Esophagus muscularis mucosa (tissue), 4 donors: ENCODE data around the gene TFAP2A. TPM values are rescaled to one million over a fixed set of nuclear protein-coding genes. Genes with fewer than 3 reads are reported as not detected.

ENCODE experiments used
- DNase-seq: peaks from one replicate; pipeline ENCODE4 v3.0.0-alpha.2; 2017; ENCODE audit errors: extremely low spot score
- H3K27ac ChIP-seq, 4 donors: fragments of 200-600 bp; sonication (generic); replicated peaks in 1 of 4; 1 replicate in 3 of 4; 2 replicates in 1 of 4; pipeline ENCODE4 v1.5.1; 2016 to 2019; ENCODE audit warnings: mild to moderate bottlenecking in 1 of 4
- H3K27me3 ChIP-seq, 4 donors: fragments of 200-600 bp; sonication (generic); one replicate each; pipeline versions ENCODE4 v1.5.1 to v1.6.0; 2016 to 2019
- H3K36me3 ChIP-seq, 4 donors: fragments of 200-600 bp; sonication (generic); one replicate each; pipeline ENCODE4 v1.5.1; 2016 to 2019
- H3K4me1 ChIP-seq, 4 donors: fragments of 200-600 bp; sonication (generic); one replicate each; pipeline ENCODE4 v1.5.1; 2016 to 2019
- H3K4me3 ChIP-seq, 4 donors: fragments of 200-600 bp; sonication (generic); 1 replicate in 2 of 4; 2 replicates in 2 of 4; pipeline ENCODE4 v1.5.1; 2016 to 2019; ENCODE audit warnings: mild to moderate bottlenecking in 4 of 4, moderate library complexity in 1 of 4
- H3K9me3 ChIP-seq, 4 donors: fragments of 200-600 bp; sonication (generic); 1 replicate in 3 of 4; 2 replicates in 1 of 4; pipeline ENCODE4 v1.5.1; 2016 to 2019
- EP300 ChIP-seq: sonication (generic); formaldehyde crosslinking; IDR thresholded peaks from one replicate; pipeline ENCODE4 v1.6.1; 2017; ENCODE audit warnings: antibody characterized with exemption
- POLR2A ChIP-seq: fragments of 450-650 bp; IDR thresholded peaks from one replicate; pipeline ENCODE4 v1.6.1; 2017; ENCODE audit warnings: antibody characterized with exemption, moderate library complexity, mild to moderate bottlenecking, low read depth
- POLR2AphosphoS5 ChIP-seq, 2 donors: sonication (generic); formaldehyde crosslinking; IDR thresholded peaks; one replicate each; pipeline ENCODE4 v1.6.1; 2017; ENCODE audit warnings: antibody characterized with exemption in 2 of 2
- WGBS: methylation state at CpG from one replicate; pipeline ENCODE4 v1.1.5; 2018; 5-methylcytosine and 5-hydroxymethylcytosine counted together
- intact Hi-C: fragments of 100-400 bp; cut with DNase I; formaldehyde crosslinking; loops from one replicate; pipeline ENCODE4 v1.15.1; 2023
- total RNA-seq, 4 donors: library from RNA; depleted of rRNA; stranded (reverse); fragments of >200 nt; gene quantifications; one replicate each; pipeline versions ENCODE4 v1.1.0 to v1.2.1, GENCODE V29; 2016
- TF ChIP-seq, protein P1 (sequence below), 3 experiments: fragments of 200-600 bp in 2 of 3; fragments of 450-650 bp in 1 of 3; sonication (generic) in 2 of 3; IDR thresholded peaks; one replicate each; pipeline ENCODE4 v1.5.1; 2017 to 2019; ENCODE audit warnings: antibody characterized with exemption in 3 of 3, mild to moderate bottlenecking in 2 of 3, moderate library complexity in 1 of 3

Gene TFAP2A
- total RNA-seq, 4 donors from 2014 or later: 0.69 to 3.0 (median 1.3) TPM

DNA sequence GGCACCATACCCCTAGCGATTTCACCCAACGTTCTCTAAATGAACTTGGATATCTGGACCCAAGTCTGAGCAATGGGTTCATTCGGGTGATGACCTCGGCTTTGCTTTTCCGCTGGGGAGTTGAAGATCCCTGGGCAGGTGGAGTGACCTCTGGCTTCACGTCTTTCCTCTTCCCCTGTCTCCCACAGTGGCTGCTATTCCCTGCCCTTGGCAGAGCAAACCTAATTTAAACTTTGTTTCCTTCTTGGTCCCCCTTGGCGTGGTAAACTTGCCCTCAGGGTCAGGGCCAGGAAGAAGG is 7.8 kb upstream of the TFAP2A start:
- Histone ChIP-seq H3K27ac (no peak overlapping the region), H3K4me3 (no peak overlapping the region), H3K4me1 (peaks cover 10 to 39% (median 19%) of the 10 kb centered on the region in 4 donors), H3K27me3 (peaks cover 0 to 94% (median 63%) of the 10 kb centered on the region in 4 donors), H3K36me3 (no peaks in the 10 kb centered on the region), H3K9me3 (no peaks in the 10 kb centered on the region)
- intact Hi-C loops: no loop called here
- DNase-seq: no peak
- WGBS: 24% methylated on average over 7 of the region's 7 CpGs
- TF ChIP-seq POLR2AphosphoS5 (IDR thresholded peaks at IDR 0.05) (no peak), EP300 (no peak), POLR2A (no peak)
- TF ChIP-seq, protein P1, sequence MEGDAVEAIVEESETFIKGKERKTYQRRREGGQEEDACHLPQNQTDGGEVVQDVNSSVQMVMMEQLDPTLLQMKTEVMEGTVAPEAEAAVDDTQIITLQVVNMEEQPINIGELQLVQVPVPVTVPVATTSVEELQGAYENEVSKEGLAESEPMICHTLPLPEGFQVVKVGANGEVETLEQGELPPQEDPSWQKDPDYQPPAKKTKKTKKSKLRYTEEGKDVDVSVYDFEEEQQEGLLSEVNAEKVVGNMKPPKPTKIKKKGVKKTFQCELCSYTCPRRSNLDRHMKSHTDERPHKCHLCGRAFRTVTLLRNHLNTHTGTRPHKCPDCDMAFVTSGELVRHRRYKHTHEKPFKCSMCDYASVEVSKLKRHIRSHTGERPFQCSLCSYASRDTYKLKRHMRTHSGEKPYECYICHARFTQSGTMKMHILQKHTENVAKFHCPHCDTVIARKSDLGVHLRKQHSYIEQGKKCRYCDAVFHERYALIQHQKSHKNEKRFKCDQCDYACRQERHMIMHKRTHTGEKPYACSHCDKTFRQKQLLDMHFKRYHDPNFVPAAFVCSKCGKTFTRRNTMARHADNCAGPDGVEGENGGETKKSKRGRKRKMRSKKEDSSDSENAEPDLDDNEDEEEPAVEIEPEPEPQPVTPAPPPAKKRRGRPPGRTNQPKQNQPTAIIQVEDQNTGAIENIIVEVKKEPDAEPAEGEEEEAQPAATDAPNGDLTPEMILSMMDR (IDR thresholded peaks at IDR 0.05): no peak

DNA sequence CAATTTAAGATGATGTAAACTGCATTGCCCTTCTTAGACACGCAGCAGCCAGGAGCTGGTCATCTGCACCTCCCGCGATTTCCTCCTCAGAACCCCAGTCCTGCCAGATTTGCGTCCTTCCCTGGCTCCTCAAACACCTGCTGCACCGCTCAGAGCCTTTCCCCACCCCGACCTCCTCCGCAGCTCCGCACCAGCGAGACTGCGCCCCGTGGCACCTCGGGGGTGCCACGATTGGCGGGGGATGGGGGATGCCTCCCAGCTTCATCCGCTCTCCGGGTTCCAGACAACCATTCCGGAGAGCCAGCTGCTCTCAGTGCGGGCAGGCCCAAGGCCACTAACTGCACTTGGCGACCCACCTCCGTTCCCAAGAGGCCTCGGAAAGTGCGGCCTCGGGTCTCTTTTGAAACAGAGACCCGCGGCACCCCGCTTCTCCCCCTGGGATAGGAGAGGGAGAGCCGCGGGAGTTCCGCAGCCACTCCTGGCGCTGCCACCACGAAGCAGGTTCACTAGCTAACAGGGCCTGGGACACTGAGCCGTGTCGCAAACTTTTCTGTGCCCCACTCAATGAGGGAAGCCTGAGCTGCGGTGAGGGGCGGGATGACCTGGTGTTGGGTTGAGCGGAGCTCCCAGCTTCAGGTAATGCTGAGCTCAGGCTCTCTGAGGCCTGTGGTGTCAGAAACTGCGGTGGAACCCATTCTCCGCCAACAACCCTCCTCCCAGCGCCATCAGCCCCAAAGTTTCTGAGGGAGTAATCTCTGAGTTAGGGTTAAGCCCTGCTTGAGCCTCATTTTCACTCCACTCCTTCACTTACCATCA is 7.3 kb upstream of the TFAP2A start:
- Histone ChIP-seq H3K27ac (no peak overlapping the region), H3K9me3 (no peaks in the 10 kb centered on the region), H3K4me3 (no peak overlapping the region), H3K27me3 (peaks cover 0 to 100% (median 68%) of the 10 kb centered on the region in 4 donors), H3K36me3 (no peaks in the 10 kb centered on the region), H3K4me1 (peaks cover 11 to 44% (median 24%) of the 10 kb centered on the region in 4 donors)
- intact Hi-C loops: no loop called here
- 4% methylated on average over 11 of the region's 39 CpGs for WGBS
- TF ChIP-seq, protein P1 (IDR thresholded peaks at IDR 0.05): no peak
- TF ChIP-seq POLR2A (no peak), EP300 (no peak), POLR2AphosphoS5 (IDR thresholded peaks at IDR 0.05) (no peak)
- no peak for DNase-seq

DNA sequence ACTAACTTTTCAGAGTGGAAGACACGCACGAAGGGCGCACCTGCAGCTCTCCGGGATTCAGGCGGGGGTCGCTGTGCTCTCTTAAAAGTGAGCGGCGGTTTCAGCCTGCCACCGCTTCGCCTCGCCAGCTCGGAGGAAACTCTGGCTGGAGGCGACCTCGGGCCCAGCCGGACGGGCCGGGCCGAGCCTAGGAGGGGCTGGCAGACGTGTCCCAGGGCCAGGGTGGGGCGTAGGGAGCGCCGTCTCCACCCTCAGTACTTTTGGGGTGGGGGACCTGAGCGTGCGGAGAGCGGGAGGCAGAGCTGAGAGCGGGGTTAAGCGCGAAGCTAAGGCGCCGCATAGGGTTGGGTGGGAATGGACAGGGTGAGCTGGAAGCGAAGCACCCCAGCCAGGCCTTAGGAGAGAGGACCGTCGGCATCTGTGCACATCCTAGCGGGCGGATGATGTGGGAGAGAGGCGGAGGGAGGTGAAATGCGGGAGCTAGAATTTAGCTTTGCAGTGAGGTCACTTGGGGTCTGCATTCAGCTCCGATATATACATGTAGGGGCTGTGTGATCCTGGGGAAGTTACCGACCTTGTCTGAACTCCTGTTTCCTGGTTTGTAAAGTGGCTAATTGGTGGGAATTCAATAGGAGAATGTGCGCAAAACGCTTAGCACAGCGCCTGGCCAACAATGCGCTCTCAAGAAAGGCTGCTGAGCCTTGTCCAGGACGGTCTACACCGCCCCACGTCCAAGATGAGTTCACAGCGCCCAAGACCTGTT is 6.5 kb upstream of the TFAP2A start:
- peaks cover 14 to 49% (median 24%) of the 10 kb centered on the region in 4 donors for H3K4me1 ChIP-seq
- H3K4me3 ChIP-seq: no peak overlapping the region
- H3K27ac ChIP-seq: no peak overlapping the region
- WGBS: 9% methylated on average over 27 of the region's 47 CpGs
- no peaks in the 10 kb centered on the region for H3K9me3 ChIP-seq
- peaks cover 5 to 100% (median 75%) of the 10 kb centered on the region in 4 donors for H3K27me3 ChIP-seq
- TF ChIP-seq, protein P1 (IDR thresholded peaks at IDR 0.05): no peak
- TF ChIP-seq EP300: no peak
- no peak for TF ChIP-seq POLR2AphosphoS5 (IDR thresholded peaks at IDR 0.05)
- TF ChIP-seq POLR2A: no peak
- H3K36me3 ChIP-seq: no peaks in the 10 kb centered on the region
- intact Hi-C loops: no loop called here
- no peak for DNase-seq

DNA sequence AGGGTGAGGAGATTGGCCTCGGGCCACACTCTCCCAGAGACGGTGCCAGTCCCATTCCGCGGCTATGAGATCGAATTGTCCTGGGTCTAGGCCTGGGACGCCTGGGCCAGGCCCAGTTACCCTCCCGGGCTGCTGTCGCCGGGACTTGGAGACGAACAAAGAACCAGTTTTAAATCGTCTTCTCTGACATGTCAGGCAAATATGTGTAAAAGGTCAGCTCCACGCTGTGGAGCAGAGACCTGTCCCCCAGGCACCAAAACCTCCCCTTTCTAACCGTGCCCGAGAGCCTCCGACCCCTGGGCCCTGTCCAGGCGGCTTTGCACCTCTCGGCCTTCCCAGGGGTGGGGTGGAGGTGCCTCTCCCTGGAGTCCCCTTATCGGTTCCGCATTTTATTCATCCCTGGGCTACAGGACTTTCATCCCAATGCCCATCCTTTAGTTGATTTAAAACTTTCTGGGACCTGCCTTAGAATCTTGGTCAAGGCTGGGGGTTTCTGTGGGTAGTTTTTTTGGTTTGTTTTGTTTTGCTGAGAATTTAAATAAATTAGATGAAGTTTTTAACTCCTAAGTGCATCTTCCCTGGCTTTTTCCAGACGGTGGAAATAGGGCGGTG is 5.8 kb upstream of the TFAP2A start:
- Histone ChIP-seq H3K9me3 (no peaks in the 10 kb centered on the region), H3K36me3 (no peaks in the 10 kb centered on the region), H3K4me3 (no peak overlapping the region), H3K27me3 (peaks cover 5 to 100% (median 76%) of the 10 kb centered on the region in 4 donors), H3K27ac (no peak overlapping the region), H3K4me1 (peaks cover 7 to 45% (median 20%) of the 10 kb centered on the region in 4 donors)
- no peak for DNase-seq
- 14% methylated on average over 10 of the region's 21 CpGs for WGBS
- intact Hi-C loops: no loop called here
- no peak for TF ChIP-seq POLR2A
- TF ChIP-seq EP300: no peak
- TF ChIP-seq POLR2AphosphoS5 (IDR thresholded peaks at IDR 0.05): no peak
- TF ChIP-seq, protein P1 (IDR thresholded peaks at IDR 0.05): no peak
